Measurements from ENCODE around the gene PRF1. TPM values are rescaled to one million over a fixed set of nuclear protein-coding genes. Genes with fewer than 3 reads are reported as not detected.

PRF1 gene
- polyA plus RNA-seq, 1 experiment = not detected

DNA sequence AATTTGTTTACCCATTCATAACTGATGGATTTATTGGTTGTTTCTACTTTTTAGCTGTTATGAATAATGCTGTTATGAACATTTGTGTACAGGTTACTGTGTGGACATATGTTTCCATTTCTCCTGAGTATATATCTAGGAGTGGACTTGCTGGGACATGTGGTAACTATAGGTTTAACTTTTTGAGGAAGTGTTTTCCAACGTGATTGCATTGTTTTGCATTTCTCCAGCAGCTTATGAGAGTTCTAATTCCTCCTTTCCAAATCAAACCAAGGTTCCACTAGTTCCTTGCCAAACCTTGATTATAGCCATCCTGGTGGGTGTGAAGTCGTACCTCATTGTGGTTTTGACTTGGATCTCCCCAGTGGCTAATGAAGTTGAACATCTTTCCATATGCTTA is 2.6 kb upstream of the PRF1 start:
- CTCF ChIA-PET = no interaction called here
- POLR2A ChIA-PET = no interaction called here
- Histone ChIP-seq H3K4me3 (ENCODE audit: low read depth, low read length) (no peak overlapping the region), H3K9me3 (ENCODE audit: control insufficient read depth, insufficient read depth, low read length) (no peaks in the 10 kb centered on the region), H3K27me3 (ENCODE audit: control insufficient read depth, insufficient read depth, low read length) (peaks cover 22% of the 10 kb centered on the region), H3K27ac (ENCODE audit: low read depth, low read length) (no peak overlapping the region)
- DNase-seq (ENCODE audit: low read depth, low spot score) = no peak
- TF ChIP-seq, protein P1, sequence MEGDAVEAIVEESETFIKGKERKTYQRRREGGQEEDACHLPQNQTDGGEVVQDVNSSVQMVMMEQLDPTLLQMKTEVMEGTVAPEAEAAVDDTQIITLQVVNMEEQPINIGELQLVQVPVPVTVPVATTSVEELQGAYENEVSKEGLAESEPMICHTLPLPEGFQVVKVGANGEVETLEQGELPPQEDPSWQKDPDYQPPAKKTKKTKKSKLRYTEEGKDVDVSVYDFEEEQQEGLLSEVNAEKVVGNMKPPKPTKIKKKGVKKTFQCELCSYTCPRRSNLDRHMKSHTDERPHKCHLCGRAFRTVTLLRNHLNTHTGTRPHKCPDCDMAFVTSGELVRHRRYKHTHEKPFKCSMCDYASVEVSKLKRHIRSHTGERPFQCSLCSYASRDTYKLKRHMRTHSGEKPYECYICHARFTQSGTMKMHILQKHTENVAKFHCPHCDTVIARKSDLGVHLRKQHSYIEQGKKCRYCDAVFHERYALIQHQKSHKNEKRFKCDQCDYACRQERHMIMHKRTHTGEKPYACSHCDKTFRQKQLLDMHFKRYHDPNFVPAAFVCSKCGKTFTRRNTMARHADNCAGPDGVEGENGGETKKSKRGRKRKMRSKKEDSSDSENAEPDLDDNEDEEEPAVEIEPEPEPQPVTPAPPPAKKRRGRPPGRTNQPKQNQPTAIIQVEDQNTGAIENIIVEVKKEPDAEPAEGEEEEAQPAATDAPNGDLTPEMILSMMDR (IDR thresholded peaks at IDR 0.05; ENCODE audit: low read depth, low read length) = no peak

DNA sequence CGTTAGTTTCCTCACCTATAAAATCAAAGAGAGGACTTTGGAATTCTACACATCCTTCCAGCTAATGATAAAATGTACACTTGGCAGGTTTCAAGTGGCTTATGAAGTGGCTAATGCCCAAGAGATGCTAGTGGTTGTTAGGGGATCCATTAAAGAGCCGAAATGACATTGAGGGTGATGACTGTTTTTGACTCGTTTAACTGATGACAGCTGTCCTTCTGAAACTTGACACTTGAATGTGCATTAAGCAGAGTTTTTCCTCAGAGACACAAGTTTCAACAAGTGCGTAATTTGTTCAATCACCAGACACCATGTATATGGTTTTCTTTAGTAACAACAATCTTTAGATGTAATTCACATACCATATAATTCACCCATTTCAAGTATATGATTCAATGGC is 1.6 kb upstream of the PRF1 start:
- Histone ChIP-seq H3K9me3 (ENCODE audit: control insufficient read depth, insufficient read depth, low read length) (no peaks in the 10 kb centered on the region), H3K4me3 (ENCODE audit: low read depth, low read length) (no peak overlapping the region), H3K27ac (ENCODE audit: low read depth, low read length) (no peak overlapping the region), H3K27me3 (ENCODE audit: control insufficient read depth, insufficient read depth, low read length) (peaks cover 25% of the 10 kb centered on the region)
- TF ChIP-seq, protein P1 (IDR thresholded peaks at IDR 0.05; ENCODE audit: low read depth, low read length) = no peak
- POLR2A ChIA-PET = no interaction called here
- DNase-seq (ENCODE audit: low read depth, low spot score) = no peak
- CTCF ChIA-PET = no interaction called here

DNA sequence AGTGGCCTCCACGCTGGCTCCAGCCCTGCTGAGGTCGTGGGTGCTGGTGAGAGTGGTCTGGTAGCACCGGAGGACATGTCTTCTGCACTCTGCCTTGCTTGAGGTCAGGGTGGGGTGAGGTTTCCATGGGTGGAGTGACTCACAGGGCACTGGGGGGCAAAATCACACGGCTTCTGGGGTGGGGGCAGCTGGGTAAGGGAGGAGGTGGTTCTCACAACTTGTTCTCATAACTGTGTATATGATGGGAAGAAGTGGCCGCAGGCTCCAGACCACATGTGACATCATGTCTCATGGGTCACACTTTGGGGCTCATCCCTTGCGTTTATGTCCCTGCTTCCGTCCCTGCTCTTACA is 884 bp upstream of the PRF1 start:
- Histone ChIP-seq H3K27ac (ENCODE audit: low read depth, low read length) (no peak overlapping the region), H3K27me3 (ENCODE audit: control insufficient read depth, insufficient read depth, low read length) (peaks cover 25% of the 10 kb centered on the region), H3K9me3 (ENCODE audit: control insufficient read depth, insufficient read depth, low read length) (no peaks in the 10 kb centered on the region; the same call in 1 of the 2 replicates), H3K4me3 (ENCODE audit: low read depth, low read length) (no peak overlapping the region)
- CTCF ChIA-PET = no interaction called here
- no peak for DNase-seq (ENCODE audit: low read depth, low spot score)
- POLR2A ChIA-PET = no interaction called here
- TF ChIP-seq, protein P1 (IDR thresholded peaks at IDR 0.05; ENCODE audit: low read depth, low read length) = no peak

DNA sequence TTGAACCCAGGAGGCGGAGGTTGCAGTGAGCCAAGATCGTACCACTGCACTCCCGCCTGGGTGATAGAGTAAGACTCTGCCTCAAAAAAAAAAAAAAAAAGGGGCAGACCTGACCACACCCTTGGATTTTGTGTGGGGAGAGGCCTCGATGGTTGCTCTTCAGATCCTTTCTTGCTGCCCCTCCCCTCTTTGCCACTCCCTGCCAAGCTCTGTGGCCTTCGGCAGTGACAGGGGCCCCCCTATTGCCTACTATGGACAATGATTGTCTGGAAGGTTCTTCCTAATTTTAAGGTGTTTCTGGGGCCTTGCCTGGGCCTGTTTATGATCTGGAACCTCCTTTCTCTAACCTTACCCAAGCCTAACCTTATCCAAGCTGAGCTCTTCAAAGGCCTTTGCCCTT is 795 bp downstream of the PRF1 start:
- POLR2A ChIA-PET = no interaction called here

DNA sequence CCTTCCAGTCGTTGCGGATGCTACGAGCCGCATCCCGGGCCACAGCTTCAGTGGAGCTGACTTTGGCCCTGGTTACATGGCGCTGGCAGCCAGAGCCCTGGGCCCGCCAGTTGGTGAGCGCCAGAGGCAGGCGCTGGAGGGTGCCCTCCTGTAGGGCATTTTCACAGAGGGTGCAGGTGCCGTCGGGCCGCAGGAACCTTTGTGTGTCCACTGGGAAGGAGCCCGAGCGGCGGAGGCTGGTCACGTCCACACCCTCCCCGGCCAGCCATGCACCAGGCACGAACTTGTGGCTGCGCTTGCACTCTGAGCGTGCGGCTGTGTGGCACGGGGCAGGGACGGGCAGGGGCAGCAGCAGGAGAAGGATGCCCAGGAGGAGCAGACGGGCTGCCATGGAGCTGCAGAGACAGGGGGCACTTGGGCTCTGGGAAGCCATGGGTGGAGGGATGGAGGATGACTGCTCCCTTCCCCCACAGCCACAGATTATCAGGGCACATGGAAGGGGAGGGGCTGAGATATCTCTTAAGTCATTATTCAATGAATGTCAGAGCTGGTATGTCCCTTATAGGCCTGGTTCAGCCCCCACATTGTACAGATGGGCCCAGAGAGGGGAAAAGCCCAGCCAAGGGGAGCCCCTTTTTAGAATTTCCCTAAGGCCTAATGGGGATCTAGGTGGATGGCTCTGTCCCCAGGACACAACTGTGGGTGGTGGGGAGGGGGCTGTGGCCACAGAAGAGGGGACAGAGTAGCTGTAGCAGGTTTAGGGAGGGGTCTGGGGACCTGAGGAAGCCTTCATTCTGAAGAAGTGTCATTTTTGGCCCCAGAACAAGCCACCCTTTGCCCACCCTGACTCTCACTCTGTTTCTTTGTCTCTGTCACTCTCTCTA is 1.8 kb downstream of the PRF1 start:
- H3K9me3 ChIP-seq (ENCODE audit: control insufficient read depth, insufficient read depth, low read length) = no peaks in the 10 kb centered on the region; the same call in 1 of the 2 replicates
- ChIA-PET POLR2A (no interaction called here), CTCF (no interaction called here)
- H3K27me3 ChIP-seq (ENCODE audit: control insufficient read depth, insufficient read depth, low read length) = peaks cover 16% of the 10 kb centered on the region
- no peak overlapping the region for H3K4me3 ChIP-seq (ENCODE audit: low read depth, low read length)
- TF ChIP-seq, protein P1 (IDR thresholded peaks at IDR 0.05; ENCODE audit: low read depth, low read length) = no peak
- H3K27ac ChIP-seq (ENCODE audit: low read depth, low read length) = no peak overlapping the region
- DNase-seq (ENCODE audit: low read depth, low spot score) = no peak

More for the DNA sequence above, 795 bp downstream of the PRF1 start:
- Histone ChIP-seq H3K27ac (ENCODE audit: low read depth, low read length) (no peak overlapping the region), H3K4me3 (ENCODE audit: low read depth, low read length) (no peak overlapping the region), H3K27me3 (ENCODE audit: control insufficient read depth, insufficient read depth, low read length) (peaks cover 16% of the 10 kb centered on the region), H3K9me3 (ENCODE audit: control insufficient read depth, insufficient read depth, low read length) (no peaks in the 10 kb centered on the region; the same call in 1 of the 2 replicates)
- DNase-seq (ENCODE audit: low read depth, low spot score) = no peak
- CTCF ChIA-PET = no interaction called here
- TF ChIP-seq, protein P1 (IDR thresholded peaks at IDR 0.05; ENCODE audit: low read depth, low read length) = no peak

Measured in AG04450 (cell line).